GM21447 (cell line): Measurements from ENCODE around the gene ANAPC16.
"Not testable (repeated sequence)": the region's sequence is repeated elsewhere in the genome, so short reads cannot be mapped to it uniquely, and the experiment has no call there.

Experiments used
- ATAC-seq: cut with Tn5 transposase; IDR thresholded peaks from one replicate; pipeline ENCODE4 v1.9.1; 2021; ENCODE audit not compliant: unreplicated experiment

ANAPC16 gene

DNA sequence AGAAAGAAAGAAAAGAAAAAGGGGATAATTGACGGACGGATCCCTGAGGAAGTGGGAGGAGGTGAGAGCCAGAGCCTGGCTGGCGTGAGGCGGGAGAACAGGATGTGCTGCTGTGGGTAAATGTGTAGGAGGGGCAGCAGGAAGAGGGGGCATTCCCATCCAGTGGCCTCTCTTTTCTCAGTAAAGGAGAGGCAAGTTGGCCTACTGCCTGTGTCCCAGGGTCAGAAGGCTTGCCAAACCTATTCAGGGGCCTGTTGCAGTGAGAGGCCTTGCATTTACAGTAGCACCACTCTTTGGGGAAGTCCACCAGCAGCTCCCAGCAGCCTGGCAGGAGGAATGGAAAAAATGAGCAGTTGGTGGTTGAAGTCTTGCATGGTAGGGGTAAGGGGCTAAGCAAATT, 26.9 kb downstream of the ANAPC16 start:
- no peak for ATAC-seq

DNA sequence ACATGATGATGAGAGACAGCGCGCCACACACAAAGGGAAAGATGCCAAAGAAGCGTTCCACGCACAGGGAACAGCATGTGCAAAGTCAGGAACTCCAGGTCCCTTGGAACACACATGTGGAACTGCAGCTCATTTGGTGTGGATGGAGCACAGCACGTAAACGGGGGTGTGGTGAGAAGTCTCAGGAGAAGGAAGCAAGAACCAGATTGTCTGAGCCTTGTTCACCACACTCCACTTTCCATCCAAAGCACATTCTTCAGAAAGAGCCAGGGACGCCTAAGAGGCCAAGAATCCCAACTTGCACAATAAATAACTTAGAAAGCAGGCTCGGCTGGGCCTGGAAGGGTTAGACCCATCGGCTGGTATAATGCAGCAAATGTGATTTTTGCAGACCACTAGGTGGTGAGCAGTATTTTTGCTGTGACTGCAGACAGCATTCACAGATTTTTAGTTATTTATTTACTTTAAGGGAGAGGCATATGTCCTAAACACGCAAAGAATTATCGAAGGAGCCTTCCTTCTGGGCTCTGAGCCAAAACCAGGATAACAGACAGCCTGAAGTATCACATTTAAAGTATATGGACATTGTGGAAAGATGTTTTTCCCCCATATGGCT, 28.1 kb downstream of the ANAPC16 start:
- ATAC-seq: no peak

DNA sequence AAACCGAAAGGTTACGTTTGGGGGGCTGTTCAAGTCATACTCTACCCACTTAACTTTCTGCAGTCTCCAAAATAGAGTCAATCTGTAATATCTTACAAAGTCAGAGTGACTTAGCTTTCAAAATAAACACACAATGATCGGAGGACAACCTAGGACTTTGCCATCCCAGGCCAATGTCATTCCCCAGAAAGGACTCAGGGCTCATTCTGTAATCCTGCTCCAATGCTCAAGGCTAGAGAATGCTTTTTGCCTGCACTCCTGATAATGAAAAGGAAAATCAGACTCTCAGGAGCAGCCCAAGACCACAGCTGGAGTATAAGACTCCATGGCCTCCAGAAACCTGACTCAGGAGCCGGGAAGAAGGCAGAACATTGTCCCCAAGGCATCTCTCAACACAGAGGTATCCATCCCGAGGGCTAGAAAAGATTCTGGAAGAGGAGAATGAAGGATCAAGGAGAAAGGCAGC, 28.8 kb downstream of the ANAPC16 start:
- no peak for ATAC-seq

DNA sequence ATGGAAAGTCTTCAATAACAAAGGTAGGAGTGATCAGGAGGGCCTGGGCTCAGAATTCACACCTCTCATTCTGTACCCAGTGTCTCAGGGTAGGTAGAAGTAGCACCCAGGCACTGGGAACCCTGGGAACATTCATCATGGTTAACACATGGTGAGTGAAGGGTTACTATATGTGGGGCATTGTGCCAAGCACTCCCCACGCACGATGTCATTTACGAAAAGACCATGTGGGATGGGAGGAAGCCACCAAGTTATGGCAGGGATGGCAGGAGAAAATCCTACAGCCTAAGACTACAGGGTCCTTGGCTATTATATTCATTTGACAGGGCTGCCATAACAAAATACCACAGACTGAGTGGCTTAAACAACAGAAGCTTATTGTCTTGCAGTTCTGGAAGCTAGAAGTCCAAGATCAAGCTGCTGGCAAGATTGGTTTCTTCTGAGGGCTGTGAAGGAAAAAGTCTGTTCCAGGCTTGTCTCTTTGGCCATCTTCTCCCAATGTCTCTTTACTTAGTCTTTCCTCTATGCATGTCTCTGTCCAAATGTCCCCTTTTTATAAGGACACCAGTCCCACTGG, 30.2 kb downstream of the ANAPC16 start:
- no peak for ATAC-seq

DNA sequence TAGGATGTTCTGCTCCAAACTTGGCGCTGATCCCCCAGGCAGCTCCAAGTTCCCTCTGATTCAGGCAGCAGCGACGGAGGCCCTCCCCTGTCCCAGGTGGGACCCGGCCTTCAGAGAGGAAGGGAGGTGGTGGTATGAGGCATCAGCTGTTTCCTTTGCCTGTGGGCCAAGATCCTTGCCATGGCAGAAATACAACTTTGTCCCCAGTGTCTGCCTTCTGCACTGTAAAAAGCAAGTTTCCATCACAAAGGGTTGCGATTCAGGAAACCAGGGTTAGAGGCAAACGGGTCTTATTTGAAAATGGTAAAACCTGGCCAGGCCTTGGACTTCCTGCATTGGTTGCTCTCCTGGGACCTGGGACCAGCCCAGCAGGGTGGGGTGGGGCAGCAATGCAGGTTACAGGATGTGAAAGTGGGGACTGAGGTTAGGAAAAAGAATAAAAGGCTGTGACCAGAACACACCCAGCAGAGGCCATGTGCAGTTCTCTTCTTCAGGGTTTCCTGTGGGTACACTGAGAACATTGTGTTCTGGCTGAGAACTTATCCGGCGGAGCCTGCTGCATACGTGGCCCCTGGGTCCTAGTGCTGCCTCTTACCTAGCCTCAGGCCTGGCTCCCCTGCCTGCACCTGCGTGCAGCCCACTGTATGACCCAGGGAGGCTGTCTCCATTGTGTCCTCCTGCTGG, 32.8 kb downstream of the ANAPC16 start:
- peak; percentile 81 for ATAC-seq

DNA sequence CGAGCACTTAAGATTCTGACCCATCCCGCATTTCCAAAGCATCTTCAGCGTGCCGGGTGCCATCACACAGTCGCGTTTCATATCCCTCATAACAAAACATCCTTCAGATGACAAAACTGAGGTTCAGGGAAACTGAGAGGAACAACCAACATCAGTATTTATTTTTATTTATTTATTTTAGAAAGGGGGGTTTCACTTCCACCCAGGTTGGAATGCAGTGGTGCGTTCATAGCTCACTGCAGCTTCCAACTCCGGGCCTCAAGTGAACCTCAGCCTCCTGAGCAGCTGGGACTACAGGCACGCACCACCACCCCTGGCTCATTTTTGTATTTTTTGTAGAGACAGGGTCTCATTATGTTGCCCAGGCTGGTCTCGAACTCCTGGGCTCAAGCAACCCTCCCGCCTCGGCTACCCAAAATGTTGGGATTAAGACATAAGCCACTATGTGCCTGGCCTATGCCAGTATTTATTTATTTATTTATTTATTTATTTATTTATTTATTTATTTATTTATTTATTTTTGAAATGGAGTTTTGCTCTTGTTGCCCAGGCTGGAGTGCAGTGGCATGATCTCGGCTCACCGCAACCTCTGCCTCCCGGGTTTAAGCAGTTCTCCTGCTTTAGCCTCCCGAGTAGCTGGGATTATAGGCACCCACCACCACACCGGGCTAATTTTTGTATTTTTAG, 33.5 kb downstream of the ANAPC16 start:
- ATAC-seq: not testable (repeated sequence)

DNA sequence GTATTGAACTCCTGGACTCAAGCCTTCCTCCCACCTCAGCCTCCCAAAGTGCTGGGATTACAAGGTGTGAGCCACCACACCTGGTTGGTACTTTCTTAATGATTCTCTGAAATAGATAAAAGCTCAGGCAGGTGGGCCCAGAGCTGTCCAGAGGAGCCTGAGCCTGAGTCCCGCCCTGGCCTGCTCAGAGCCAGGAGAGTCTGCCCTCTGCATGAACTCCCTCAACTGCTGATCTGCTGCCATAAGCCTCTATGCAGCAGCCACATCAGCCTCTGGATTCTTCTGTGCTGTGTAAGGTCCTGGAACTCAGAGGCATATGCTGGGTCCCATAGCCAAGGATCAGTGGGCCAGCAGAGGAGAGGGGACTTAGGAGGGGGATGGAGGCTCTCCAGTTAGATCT, 34.9 kb downstream of the ANAPC16 start:
- ATAC-seq: no peak

DNA sequence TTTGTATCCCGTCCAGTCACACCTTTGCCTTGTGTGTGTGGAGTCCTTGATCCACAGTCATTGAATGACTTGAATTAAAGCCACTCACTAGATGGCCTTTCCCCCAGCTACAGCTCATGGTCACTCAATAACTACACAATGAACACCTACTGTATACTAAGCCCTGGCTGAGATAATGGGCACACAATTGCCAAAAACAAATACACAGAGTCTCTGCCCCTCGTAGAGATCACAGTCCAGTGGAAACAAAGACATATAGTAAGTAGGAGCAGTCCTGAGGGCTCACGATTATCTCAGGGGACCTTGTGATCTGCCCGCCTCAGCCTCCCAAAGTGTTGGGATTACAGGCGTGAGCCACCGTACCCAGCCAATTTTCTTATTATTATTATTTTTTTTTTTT, 35.8 kb downstream of the ANAPC16 start:
- no peak for ATAC-seq

DNA sequence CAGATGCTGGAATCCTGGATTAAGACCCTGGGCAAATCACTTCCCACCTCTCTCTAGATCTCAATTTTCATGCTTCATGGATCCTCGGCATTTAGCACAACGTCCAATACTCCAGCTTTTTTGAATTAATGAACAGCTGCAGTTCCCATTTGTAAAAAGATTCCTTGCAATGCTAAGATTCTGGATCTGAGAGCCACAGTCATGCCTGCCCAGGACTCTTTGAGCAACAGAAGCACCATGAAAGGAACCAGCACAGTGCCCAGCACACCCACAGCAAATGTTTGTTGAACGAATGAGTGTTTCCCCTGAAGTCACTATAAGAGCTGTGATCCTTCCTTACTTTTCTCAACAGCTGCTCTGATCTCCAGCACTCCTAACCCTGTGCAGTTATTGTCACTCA, 37.2 kb downstream of the ANAPC16 start:
- no peak for ATAC-seq

DNA sequence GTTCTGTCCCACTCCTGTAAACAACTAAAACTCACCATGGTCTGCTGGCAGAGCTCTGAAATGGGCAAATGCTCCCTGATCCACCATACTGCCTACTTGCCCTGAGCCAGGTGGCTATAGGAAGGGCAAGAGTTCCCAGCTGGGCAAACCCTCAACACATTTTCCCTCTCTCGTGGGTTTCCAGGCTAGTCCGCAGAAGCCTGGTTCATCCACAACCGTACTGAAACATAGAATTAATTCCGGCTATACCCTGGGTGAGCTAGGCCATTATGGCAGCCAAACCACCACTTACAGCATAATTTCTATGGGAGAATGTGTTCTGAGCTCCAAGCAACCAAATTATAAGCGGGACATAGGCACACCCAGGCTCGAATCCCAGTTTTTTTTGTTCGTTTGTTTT, 37.8 kb downstream of the ANAPC16 start:
- no peak for ATAC-seq

DNA sequence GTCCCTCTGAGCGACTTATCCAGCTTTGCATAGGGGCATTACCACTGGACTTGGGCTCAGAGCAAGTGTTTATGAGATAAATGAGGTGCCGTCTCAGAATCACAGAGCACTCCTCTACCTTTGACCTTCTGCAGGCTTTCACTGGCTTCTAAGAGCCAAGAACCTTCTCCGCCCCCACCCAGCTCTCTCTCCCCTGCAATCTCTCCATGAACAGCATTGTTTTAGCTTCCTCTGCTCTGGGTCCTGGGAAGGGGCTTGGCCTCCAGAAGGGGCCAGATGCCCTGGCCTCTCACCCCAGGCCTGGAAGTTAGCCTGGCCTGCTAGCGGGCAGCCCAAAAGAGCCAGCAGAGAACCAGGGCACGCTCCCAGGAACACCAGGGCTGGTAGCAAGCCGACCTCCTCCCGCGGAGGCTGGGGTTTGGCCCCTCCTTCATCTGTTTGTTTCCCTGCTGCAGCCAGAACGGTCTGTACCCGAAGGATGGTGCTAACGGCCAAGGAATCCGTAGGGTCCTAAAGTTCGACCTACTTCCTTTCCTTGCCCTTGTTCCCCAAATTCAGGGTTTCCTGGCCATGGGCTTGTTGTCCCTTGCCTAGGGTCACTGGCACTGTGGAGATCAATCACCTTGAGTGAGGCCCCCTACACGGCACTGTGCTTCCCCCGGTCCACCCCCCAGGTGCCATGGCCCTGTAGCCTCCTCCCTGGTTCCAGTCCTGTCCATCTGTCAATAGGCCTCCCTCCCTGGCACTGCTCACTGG, 39.2 kb downstream of the ANAPC16 start:
- ATAC-seq: no peak

DNA sequence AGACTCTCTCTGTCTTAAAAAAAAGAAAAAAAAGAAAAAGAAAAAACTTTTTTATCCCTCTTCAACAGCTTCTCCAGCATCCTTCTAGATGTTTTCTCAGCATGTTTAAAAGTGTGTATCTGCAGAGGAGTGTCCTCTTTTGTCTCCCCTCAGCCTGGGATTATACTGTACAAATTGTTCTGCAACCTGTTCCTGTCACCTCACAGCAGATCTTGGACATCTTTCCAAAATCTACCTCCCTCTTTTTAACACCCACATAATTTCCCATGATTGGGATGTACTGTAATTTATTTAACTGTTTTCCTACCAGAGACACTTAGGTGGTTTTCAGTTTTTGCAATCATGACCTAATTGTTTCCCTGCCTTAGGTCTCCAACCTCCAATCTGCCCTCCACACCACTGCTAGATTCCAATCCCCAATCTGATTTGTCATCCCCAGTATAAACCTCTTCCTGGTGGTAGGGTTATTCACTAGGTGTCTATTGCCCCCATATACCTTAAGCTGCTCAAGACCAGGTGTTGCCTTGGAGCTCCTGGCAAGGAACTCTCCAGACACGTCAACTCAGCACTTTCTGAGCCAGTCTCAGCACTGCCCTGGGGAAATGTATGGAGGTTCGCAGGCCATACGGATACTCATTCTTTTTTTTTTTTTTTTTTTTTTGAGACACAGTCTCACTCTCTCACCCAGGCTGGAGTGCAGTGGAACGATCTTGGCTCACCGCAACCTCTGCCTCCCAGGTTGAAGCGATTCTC, 40.3 kb downstream of the ANAPC16 start:
- no peak for ATAC-seq

DNA sequence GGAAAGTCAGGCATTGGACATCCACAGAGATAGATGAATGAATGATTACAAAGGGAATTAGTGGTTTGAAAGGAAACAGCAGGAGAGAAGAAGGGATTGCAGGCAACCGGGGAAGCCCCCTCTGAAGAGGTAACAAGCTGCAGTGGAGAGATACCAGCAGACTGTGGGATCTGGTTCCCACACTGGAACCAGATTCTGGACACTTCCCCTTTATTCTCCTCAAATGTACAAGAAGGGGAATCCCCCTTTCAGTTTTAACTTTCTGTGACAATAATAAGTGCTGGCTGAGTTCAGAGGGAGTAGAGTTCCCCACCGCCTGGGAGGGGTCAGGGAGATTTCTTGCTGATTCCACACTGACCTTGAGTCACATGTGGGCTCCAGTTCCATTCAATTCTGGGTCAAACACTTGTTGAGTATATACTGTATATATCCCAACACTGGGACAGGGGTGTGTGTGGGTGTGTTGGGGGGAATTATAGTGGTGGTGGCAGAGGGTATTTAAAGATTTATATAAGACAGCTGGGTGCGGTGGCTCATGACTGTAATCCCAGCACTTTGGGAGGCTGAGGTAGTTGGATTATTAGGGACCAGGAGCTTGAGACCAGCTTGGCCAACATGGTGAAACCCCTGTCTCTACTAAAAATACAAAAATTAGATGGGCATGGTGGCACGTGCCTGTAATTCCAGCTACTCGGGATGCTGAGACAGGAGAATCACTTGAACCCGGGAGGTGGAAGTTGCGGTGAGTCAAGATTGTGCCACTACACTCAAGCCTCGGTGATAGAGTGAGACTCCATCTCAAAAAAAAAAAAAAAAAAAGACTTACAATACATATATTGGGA, 41.5 kb downstream of the ANAPC16 start:
- peak; percentile 25 for ATAC-seq

DNA sequence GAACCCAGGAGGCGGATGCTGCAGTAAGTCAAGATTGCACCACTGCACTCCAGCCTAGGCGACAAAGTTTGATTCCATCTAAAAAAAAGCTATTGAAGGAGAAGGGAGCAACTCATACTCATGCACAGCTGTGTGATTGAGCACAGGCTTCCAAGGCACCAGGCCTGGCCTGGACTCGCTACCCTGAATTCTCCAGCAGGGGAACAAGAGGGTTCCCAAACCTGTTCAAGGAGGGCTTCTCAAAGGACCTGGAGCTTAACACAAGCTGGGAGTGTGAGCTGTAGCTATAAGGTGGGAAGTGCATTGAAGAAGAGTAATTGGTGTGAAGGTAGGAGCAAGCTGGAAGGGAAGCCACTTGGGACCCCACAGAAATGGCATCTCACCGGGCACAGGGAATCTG, 42.8 kb downstream of the ANAPC16 start:
- no peak for ATAC-seq

DNA sequence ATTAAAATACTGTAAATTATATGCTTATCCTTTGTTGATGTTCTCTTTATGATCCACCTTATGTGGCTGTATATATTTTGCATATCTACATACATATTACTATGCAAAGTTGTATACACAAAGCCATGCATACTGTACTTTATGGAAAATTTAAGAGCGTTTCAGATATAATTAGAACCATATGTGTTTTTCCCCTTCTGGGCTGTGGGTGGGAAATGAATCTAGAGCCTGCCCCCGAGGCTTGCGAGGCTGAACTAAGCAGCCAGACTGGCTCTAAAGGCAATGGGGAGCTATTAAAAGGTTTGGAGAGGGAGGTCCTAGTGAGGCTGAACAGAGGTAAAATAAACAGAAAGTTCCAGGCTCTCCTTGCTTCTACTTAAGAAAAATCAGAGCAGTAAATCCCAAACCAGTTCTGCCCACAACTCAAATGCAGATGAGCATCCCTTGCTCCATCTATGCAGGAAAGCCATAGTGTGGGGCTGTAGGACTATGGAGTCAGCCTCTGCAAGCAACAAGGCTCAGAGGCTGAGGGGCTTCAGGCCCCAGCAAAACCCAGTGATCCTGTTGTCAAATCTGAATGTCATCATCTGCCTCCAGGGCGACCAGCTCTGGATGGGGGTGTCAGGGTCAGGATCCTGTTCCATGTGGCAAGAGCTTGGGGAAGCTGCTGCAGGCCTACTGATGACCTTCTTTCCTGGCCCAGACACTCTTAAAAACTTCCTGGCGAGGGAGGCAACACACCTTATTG, 43.9 kb downstream of the ANAPC16 start:
- ATAC-seq: no peak

DNA sequence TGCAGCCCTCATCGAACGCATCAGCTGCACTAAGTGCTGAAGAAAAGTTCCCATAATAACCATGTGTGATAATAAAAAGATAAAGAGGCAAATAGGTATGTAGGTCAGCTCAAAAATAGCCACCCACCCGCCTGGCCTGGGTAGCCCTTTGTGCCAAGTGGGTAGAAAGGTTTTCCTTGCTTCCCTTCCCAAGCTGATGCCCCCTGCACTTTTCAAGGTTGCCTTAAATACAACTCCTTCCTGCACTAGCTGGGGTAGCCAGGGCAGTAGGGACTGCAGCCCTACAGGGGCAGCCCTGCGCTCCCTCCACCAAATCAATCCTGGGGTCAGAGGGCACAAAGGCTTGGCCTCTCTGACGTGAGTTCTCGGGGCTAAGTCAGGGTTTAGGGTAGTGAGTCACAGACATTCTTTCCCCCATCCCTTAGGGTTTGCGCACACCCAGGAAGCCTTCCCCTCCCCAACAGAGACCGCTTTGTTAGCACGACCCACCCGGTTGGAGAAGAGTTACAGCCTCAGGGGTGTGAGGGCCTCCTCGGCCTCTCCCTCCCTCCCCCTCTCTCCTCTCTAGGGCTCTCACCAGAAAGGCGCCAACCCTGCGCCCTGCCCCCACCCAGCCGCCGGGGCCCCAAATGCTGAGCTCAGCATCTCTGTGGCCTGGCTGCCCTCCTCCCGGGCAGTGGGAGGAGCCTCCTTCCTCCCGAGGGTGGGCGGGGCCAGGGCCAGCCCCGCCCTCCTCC, 44.6 kb downstream of the ANAPC16 start:
- peak; percentile 49 for ATAC-seq

DNA sequence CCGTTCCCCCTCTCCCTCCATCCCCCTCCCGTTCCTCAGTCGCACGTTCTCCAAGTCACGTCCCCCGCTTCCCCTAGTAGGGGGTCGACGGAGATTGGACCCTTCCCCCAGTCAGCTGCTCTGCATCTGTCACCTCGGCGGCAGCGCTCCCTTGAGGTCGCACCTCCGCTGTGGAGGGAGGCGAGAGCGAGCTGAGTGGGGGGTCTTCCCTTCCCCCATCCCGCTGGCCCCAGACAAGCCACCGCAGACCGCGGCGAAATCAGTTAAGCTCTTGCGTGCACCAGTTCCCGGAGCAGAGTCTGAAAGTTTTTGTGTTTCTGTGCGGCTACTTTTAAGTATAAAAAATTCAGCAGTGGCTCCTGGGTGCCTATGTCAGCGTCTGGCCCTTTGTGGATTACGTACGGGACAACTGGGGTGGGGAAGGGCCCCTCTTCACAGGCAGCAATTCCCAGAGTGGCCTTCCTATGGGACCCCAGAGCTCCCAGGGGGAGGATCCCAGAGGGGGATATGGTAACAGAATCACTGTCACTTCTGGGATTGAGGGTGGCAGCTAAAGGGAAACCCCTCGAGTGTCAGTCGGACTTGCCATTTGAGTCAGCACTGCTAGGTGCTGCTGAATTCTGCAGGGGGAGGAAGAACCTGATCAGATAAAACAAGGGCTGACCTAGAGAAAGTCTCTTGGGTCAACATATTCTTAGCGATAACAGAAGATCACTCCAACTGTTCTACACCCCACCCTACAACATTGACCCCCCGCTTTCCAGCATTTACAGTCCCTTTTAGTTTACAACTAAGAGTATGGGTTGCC, 45.4 kb downstream of the ANAPC16 start:
- peak; percentile 54 for ATAC-seq
